Activated naive CD4-positive, alpha-beta T cell treated with anti-CD3 and anti-CD28 coated beads for 36 hours (primary cell): Measurements from ENCODE around the gene SDCCAG8. TPM values are rescaled to one million over a fixed set of nuclear protein-coding genes. Genes with fewer than 3 reads are reported as not detected.

ENCODE experiments used
- CTCF ChIA-PET: fragments of 350-600 bp; sonication (Branson Sonifier 250); formaldehyde crosslinking; loops from one replicate; lab custom pipeline; 2021; ENCODE audit warnings: antibody characterized with exemption; lab: Charles Lee
- DNase-seq: peaks from one replicate; pipeline ENCODE4 v3.0.0-alpha.2; 2020
- H3K27ac Mint-ChIP-seq: one replicate; pipeline ENCODE4 v1.8.0; 2021; ENCODE audit warnings: mild to moderate bottlenecking, mixed read lengths
- H3K27me3 Mint-ChIP-seq: one replicate; pipeline ENCODE4 v1.8.0; 2021; ENCODE audit warnings: low read depth, mixed read lengths
- H3K36me3 Mint-ChIP-seq: one replicate; pipeline ENCODE4 v1.8.0; 2021; ENCODE audit warnings: low read depth, mixed read lengths
- H3K4me1 Mint-ChIP-seq: one replicate; pipeline ENCODE4 v1.8.0; 2021; ENCODE audit warnings: low read depth, mixed read lengths
- H3K4me3 Mint-ChIP-seq: one replicate; pipeline ENCODE4 v1.8.0; 2021; ENCODE audit warnings: mild to moderate bottlenecking, moderate library complexity, mixed read lengths
- H3K9me3 Mint-ChIP-seq: one replicate; pipeline ENCODE4 v1.8.0; 2021; ENCODE audit warnings: mixed read lengths
- intact Hi-C: fragments of 100-400 bp; cut with micrococcal nuclease; formaldehyde crosslinking; loops from one replicate; pipeline ENCODE4 v1.15.1; 2023
- total RNA-seq, 2 experiments: library from RNA; stranded (reverse); gene quantifications; one replicate each; pipeline ENCODE4 v1.2.3, GENCODE V29; 2021

SDCCAG8 gene
- total RNA-seq, 2 experiments from 2014 or later, result 24.5 to 29.9 TPM

DNA sequence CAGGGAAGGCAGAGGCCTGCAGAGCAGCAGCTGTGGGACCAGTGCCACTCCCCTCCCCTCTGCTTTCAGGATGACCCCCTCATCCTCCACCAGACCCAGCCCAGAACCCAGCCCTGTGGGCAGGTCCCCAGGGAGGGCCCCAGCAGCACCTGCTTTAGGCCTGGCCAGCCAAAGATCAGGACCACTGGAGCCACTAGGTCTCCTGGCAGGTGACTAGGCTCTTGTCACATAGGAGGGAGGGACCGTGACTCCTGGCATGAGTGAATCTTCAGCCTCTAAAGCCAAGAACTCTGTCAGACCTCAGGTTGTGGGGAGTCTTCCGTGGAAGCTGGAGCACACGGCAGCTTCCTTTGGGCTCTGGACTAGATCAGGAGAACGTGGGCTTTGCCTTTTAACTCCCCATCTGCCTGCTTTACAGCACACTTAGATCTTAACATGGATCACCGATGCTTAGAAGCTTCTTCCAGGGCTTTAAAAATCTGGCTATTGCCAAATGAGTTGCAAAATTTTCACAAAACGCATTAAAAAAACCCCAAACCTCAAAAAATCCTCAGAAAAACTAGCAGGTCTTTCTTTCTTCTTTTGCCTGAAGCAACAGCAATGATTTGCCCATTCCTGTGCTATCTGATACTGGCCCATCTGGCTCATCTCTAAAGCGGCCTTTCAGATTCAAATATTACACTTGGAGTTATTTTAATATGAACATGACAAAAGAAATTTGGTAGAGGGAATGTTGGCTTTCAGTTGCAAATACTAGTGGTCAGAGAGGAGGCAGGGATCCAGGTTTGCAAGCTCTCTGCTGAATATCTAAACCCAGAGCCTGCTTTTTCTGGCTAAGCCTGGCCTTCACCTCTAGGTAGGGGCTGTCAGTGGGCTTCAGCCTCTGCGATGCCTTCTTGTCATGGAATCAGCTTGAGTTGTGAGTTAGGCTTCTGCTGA lies 235.2 kb downstream of the SDCCAG8 start:
- intact Hi-C loops, result no loop called here
- H3K27me3 Mint-ChIP-seq, result no peaks in the 10 kb centered on the region
- DNase-seq, result no peak
- H3K9me3 Mint-ChIP-seq, result no peaks in the 10 kb centered on the region
- no peak overlapping the region for H3K27ac Mint-ChIP-seq
- CTCF ChIA-PET, result no interaction called here
- H3K4me3 Mint-ChIP-seq, result no peak overlapping the region
- no peaks in the 10 kb centered on the region for H3K4me1 Mint-ChIP-seq
- peaks cover 4% of the 10 kb centered on the region for H3K36me3 Mint-ChIP-seq

GRCh38 chr1:243493156-243494129 lies 237.6 kb downstream of the SDCCAG8 start:
- H3K9me3 Mint-ChIP-seq, result no peaks in the 10 kb centered on the region
- no peak overlapping the region for H3K27ac Mint-ChIP-seq
- H3K27me3 Mint-ChIP-seq, result no peaks in the 10 kb centered on the region

GRCh38 chr1:243494741-243495431 lies 239.0 kb downstream of the SDCCAG8 start:
- H3K4me1 Mint-ChIP-seq, result no peaks in the 10 kb centered on the region
- CTCF ChIA-PET, result no interaction called here
- peaks cover 6% of the 10 kb centered on the region for H3K36me3 Mint-ChIP-seq
- H3K27me3 Mint-ChIP-seq, result no peaks in the 10 kb centered on the region
- H3K9me3 Mint-ChIP-seq, result no peaks in the 10 kb centered on the region
- H3K4me3 Mint-ChIP-seq, result no peak overlapping the region
- intact Hi-C loops, result no loop called here
- no peak for DNase-seq
- H3K27ac Mint-ChIP-seq, result no peak overlapping the region

More at GRCh38 chr1:243493156-243494129, 237.6 kb downstream of the SDCCAG8 start:
- CTCF ChIA-PET, result no interaction called here
- Mint-ChIP-seq H3K4me1 (no peaks in the 10 kb centered on the region), H3K36me3 (peaks cover 7% of the 10 kb centered on the region), H3K4me3 (no peak overlapping the region)
- no peak for DNase-seq
- intact Hi-C loops, result no loop called here

DNA sequence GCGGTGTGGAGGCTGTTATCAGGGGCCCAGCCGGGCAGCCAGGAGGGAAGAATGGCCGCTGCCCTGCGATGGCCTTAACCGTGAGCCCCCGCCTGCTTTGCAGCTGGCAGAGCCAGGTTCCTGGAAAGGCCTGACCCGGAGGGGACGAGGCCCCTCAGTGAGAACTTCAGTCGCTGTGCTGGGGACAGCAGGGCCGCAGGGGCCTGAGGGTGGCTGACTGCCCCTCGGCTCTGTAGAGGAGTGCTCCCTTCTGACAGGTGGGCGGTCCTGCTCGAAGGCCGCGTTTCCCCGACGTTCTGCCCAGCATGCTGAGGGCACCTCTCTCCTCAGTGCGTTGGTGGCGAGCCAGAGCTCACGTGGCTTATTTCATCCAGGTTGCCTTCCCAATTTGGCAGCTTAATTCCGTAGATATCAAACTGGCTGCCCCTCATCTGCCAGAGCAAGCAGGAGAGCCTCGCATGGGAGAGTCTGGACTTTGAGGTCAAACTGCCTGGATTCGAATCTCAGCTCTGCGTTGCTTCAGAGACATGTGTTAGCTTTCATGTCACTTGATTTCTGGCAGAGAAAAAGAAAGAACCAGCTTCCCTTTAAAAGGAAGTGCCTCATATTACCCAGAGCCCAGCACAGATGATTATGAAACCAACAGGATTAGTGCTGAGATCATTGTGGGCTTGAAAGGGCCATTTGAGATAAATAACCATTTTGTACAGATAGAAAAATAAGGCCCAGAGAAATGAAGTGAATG lies 239.8 kb downstream of the SDCCAG8 start:
- H3K4me1 Mint-ChIP-seq, result no peaks in the 10 kb centered on the region
- CTCF ChIA-PET, result no interaction called here
- peaks cover 6% of the 10 kb centered on the region for H3K36me3 Mint-ChIP-seq
- H3K27me3 Mint-ChIP-seq, result no peaks in the 10 kb centered on the region
- H3K9me3 Mint-ChIP-seq, result no peaks in the 10 kb centered on the region
- no peak overlapping the region for H3K4me3 Mint-ChIP-seq
- DNase-seq, result no peak
- H3K27ac Mint-ChIP-seq, result no peak overlapping the region
- intact Hi-C loops, result no loop called here

DNA sequence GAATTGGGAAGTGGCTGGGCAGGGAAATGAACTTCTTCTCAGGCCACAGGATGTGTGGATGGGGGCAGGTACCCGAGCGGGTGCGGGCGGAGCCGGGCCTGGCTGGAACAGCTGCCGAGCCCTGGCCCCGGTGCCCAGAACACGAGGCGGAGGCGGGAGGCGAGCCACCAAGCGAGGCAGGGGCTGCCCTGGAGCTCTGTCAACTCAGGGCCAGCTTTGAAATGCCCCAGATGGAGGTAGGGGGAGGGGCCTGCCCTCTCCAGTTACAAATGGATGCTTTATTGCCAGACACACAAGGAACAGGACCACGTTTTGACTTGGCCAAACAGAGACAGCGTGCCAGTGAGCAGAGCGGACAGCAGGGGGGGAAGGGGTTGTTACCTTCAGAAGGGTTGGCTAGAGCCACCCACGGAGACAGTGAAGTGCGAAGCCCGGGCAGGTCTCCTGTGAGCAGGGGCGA lies 240.4 kb downstream of the SDCCAG8 start:
- H3K36me3 Mint-ChIP-seq, result peaks cover 9% of the 10 kb centered on the region
- CTCF ChIA-PET, result no interaction called here
- no peak overlapping the region for H3K27ac Mint-ChIP-seq
- intact Hi-C loops, result no loop called here
- no peaks in the 10 kb centered on the region for H3K4me1 Mint-ChIP-seq
- no peaks in the 10 kb centered on the region for H3K27me3 Mint-ChIP-seq
- H3K9me3 Mint-ChIP-seq, result no peaks in the 10 kb centered on the region
- no peak for DNase-seq
- H3K4me3 Mint-ChIP-seq, result no peak overlapping the region

DNA sequence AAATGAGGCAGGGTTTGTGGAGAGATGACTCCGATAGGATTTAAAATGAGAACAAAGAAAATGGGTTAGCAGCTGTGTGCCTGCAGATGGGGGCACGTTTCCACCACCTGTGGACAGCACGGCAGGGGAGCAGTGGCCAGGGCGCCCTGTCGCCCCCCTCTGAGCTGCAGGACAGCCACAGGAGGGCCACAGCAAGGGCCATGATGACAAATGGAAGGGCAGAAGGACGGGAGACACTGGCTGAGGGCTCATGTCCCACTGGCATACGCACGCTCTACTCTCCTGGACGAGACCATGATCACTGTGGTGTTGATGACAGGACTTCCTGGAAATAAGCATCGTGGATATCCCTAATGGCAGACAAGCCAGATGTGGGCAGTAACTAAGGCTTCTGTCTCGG lies 241.0 kb downstream of the SDCCAG8 start:
- Mint-ChIP-seq H3K4me3 (no peak overlapping the region), H3K9me3 (no peaks in the 10 kb centered on the region), H3K36me3 (peaks cover 9% of the 10 kb centered on the region), H3K27ac (no peak overlapping the region), H3K27me3 (no peaks in the 10 kb centered on the region), H3K4me1 (no peaks in the 10 kb centered on the region)
- DNase-seq, result no peak
- CTCF ChIA-PET, result no interaction called here
- intact Hi-C loops, result no loop called here

DNA sequence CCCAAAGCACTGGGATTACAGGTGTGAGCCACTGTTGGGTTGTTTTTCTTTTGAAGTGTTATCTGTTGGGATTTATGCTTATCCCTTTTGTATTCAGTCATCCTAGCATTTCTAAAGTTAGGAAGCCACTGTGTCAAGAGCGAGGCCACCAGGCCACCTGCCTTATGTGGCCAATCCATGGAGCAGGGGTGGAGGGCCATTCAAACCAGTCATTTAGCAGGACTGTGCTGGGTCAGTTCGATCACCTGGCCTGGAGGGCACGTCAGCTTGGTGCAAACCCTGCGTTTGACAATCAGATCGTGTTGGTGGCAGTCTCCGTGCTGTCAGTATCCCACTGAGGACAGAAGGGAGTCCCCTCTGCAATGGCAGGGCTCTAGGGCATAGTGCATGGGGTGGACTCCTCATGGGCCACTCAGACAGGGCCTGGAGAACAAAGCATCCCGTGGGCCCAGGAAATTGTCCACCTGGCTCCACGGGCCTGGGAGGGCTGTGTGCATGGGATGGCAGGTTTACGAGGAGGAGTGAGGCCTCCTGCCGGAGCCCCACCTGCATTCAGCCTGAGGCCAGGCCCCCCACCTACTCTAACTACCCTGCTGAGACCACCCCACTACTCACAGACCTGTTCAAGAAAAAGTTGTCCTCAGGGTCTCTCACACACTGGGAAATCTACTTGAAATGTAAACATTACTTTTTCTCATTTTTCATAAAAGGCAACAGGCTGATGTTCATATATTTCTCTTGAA lies 242.3 kb downstream of the SDCCAG8 start:
- Mint-ChIP-seq H3K27me3 (no peaks in the 10 kb centered on the region), H3K4me1 (no peaks in the 10 kb centered on the region), H3K36me3 (peaks cover 9% of the 10 kb centered on the region), H3K4me3 (no peak overlapping the region), H3K27ac (no peak overlapping the region), H3K9me3 (no peaks in the 10 kb centered on the region)
- CTCF ChIA-PET, result no interaction called here
- intact Hi-C loops, result no loop called here
- DNase-seq, result no peak

DNA sequence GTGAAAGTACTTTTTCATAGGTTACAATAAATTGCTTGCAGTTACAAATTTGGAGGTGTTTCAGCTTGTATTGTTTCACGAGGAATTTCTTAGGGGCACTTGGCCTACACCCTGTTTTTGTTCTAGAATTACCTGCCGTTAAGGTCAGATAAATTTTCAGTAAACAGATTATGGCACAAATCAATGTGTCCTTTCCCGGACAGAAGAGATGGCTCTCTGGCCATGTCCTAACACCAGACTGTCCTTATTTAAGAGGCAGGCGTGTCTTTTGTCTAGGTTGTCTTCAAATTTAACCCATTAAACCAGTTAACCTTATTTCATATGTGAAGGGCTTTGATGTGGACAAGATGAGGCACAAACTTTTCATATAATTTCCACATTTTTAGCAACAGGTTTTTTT lies 243.4 kb downstream of the SDCCAG8 start:
- no peak for DNase-seq
- H3K4me1 Mint-ChIP-seq, result no peaks in the 10 kb centered on the region
- CTCF ChIA-PET, result no interaction called here
- H3K4me3 Mint-ChIP-seq, result no peak overlapping the region
- H3K27ac Mint-ChIP-seq, result no peak overlapping the region
- no peaks in the 10 kb centered on the region for H3K27me3 Mint-ChIP-seq
- peaks cover 13% of the 10 kb centered on the region for H3K36me3 Mint-ChIP-seq
- H3K9me3 Mint-ChIP-seq, result no peaks in the 10 kb centered on the region
- intact Hi-C loops, result no loop called here

- CTCF ChIA-PET, result no interaction called here
- H3K27ac Mint-ChIP-seq, result no peak overlapping the region
- H3K4me3 Mint-ChIP-seq, result no peak overlapping the region
- H3K4me1 Mint-ChIP-seq, result no peaks in the 10 kb centered on the region
- peaks cover 13% of the 10 kb centered on the region for H3K36me3 Mint-ChIP-seq
- H3K27me3 Mint-ChIP-seq, result no peaks in the 10 kb centered on the region
- DNase-seq, result no peak
- no peaks in the 10 kb centered on the region for H3K9me3 Mint-ChIP-seq
- intact Hi-C loops, result loop anchor here (10.0 kb wide), 1 partner anchor 245 kb away; no protein-coding TSS in a partner anchor
Observed at GRCh38 chr1:243499711-243500110, 243.9 kb downstream of the SDCCAG8 start.

- H3K27me3 Mint-ChIP-seq, result no peaks in the 10 kb centered on the region
- H3K4me3 Mint-ChIP-seq, result no peak overlapping the region
- H3K36me3 Mint-ChIP-seq, result peaks cover 13% of the 10 kb centered on the region
- no peaks in the 10 kb centered on the region for H3K9me3 Mint-ChIP-seq
- DNase-seq, result no peak
- CTCF ChIA-PET, result no interaction called here
- intact Hi-C loops, result loop anchor here (10.0 kb wide), 1 partner anchor 244 kb away; no protein-coding TSS in a partner anchor
- no peak overlapping the region for H3K27ac Mint-ChIP-seq
- H3K4me1 Mint-ChIP-seq, result no peaks in the 10 kb centered on the region
Observed at GRCh38 chr1:243500512-243500911, 244.7 kb downstream of the SDCCAG8 start.

GRCh38 chr1:243501002-243501401 lies 245.2 kb downstream of the SDCCAG8 start:
- Mint-ChIP-seq H3K27me3 (no peaks in the 10 kb centered on the region), H3K4me1 (no peaks in the 10 kb centered on the region), H3K36me3 (peaks cover 13% of the 10 kb centered on the region), H3K9me3 (no peaks in the 10 kb centered on the region), H3K27ac (peak overlapping the region; percentile 57), H3K4me3 (no peak overlapping the region)
- DNase-seq, result no peak
- CTCF ChIA-PET, result no interaction called here
- intact Hi-C loops, result loop anchor here (10.0 kb wide), 1 partner anchor 244 kb away; no protein-coding TSS in a partner anchor
